SK-N-SH (cell line): ENCODE results near the gene MRPL18. TPM values are rescaled to one million over a fixed set of nuclear protein-coding genes. Genes with fewer than 3 reads are reported as not detected.

Experiments used
- CTCF ChIA-PET: fragments of 300-600, 350-600 bp; formaldehyde crosslinking; extraction: SDS; loops from one replicate; lab custom pipeline; 2021; lab: Yijun Ruan, JAX
- POLR2A ChIA-PET: fragments of 350-600 bp; sonication (Branson Sonifier 250); formaldehyde crosslinking; extraction: SDS; loops from one replicate; lab custom pipeline; 2020; ENCODE audit warnings: antibody characterized with exemption, inconsistent platforms; lab: Yijun Ruan, JAX
- DNase-seq: peaks from one replicate; pipeline ENCODE4 v3.0.0; 2012
- H2AFZ ChIP-seq: fragments of 200-600 bp; sonication (generic); 2 replicates; pipeline ENCODE4 v1.8.1; 2016; ENCODE audit warnings: antibody characterized with exemption, mild to moderate bottlenecking, low read depth
- H3F3A ChIP-seq: fragments of 200-600 bp; sonication (generic); replicated peaks from 2 replicates; pipeline ENCODE3; 2016; ENCODE audit warnings: antibody characterized with exemption, mild to moderate bottlenecking; ENCODE audit not compliant: insufficient read depth
- H3K27ac ChIP-seq, 2 experiments: fragments of 200-500 bp in 1 of 2; fragments of 200-600 bp in 1 of 2; sonication (Bioruptor generic) in 1 of 2; sonication (generic), shearing (Covaris generic) in 1 of 2; 2 replicates each; pipeline versions ENCODE4 v1.5.1 to v1.6.1; 2014 to 2016; ENCODE audit warnings: low read depth in 2 of 2, inconsistent platforms in 1 of 2, low read length in 1 of 2, mild to moderate bottlenecking in 1 of 2, mixed read lengths in 1 of 2
- H3K27me3 ChIP-seq: fragments of 200-600 bp; sonication (generic), shearing (Covaris generic); 2 replicates; pipeline ENCODE4 v1.6.1; 2016; ENCODE audit warnings: mixed run types; ENCODE audit not compliant: insufficient read depth
- H3K36me3 ChIP-seq, 2 experiments: fragments of 200-500 bp in 1 of 2; fragments of 200-600 bp in 1 of 2; sonication (Bioruptor generic) in 1 of 2; sonication (generic) in 1 of 2; replicated peaks in 1 of 2; 2 replicates each; pipeline versions ENCODE3 to v1.5.1; 2014 to 2016; ENCODE audit warnings: low read length in 1 of 2, mild to moderate bottlenecking in 1 of 2; ENCODE audit not compliant: insufficient read depth in 2 of 2, control insufficient read depth in 1 of 2
- H3K4me1 ChIP-seq, 2 experiments: fragments of 200-500 bp in 1 of 2; fragments of 200-600 bp in 1 of 2; sonication (Bioruptor generic) in 1 of 2; sonication (generic), shearing (Covaris generic) in 1 of 2; 2 replicates each; pipeline versions ENCODE4 v1.5.1 to v1.6.1; 2014 to 2016; ENCODE audit warnings: low read depth in 1 of 2, low read length in 1 of 2, mixed run types in 1 of 2; ENCODE audit not compliant: insufficient read depth in 2 of 2, control insufficient read depth in 1 of 2
- H3K4me2 ChIP-seq: fragments of 200-600 bp; sonication (generic), shearing (Covaris generic); 2 replicates; pipeline ENCODE4 v1.6.1; 2017; ENCODE audit warnings: mixed run types
- H3K4me3 ChIP-seq, 2 experiments: fragments of 200-500 bp in 1 of 2; fragments of 200-600 bp in 1 of 2; sonication (Bioruptor generic) in 1 of 2; sonication (generic), shearing (Covaris generic) in 1 of 2; 2 replicates each; pipeline versions ENCODE4 v1.5.1 to v1.8.1; 2014 to 2016; ENCODE audit warnings: low read depth in 2 of 2, inconsistent platforms in 1 of 2, low read length in 1 of 2, mild to moderate bottlenecking in 1 of 2, mixed read lengths in 1 of 2, moderate library complexity in 1 of 2
- H3K79me2 ChIP-seq: fragments of 200-600 bp; sonication (generic); 2 replicates; pipeline ENCODE4 v1.8.1; 2017; ENCODE audit warnings: mild to moderate bottlenecking; ENCODE audit not compliant: insufficient read depth
- H3K9ac ChIP-seq: fragments of 200-600 bp; sonication (generic); 2 replicates; pipeline ENCODE4 v1.6.1; 2017; ENCODE audit warnings: mixed run types
- H3K9me2 ChIP-seq: fragments of 200-600 bp; sonication (generic); 2 replicates; pipeline ENCODE4 v1.6.1; 2017; ENCODE audit warnings: mixed run types
- H3K9me3 ChIP-seq: fragments of 200-600 bp; sonication (generic); 2 replicates; pipeline ENCODE4 v1.6.1; 2017; ENCODE audit warnings: mixed run types, mild to moderate bottlenecking, moderate library complexity
- H4K20me1 ChIP-seq: fragments of 200-600 bp; sonication (generic); 2 replicates; pipeline ENCODE4 v1.6.1; 2017; ENCODE audit warnings: mild to moderate bottlenecking, mixed run types; ENCODE audit not compliant: insufficient read depth
- CHD2 ChIP-seq: fragments of 150-350 bp; IDR thresholded peaks from 2 replicates; pipeline ENCODE4 v1.6.1; 2018; ENCODE audit warnings: low read length; ENCODE audit not compliant: partially characterized antibody
- ELF1 ChIP-seq: IDR thresholded peaks from 2 replicates; pipeline ENCODE4 v1.4.0; 2012
- EP300 ChIP-seq, 2 experiments: IDR thresholded peaks; 2 replicates each; pipeline versions ENCODE4 v1.4.0 to v1.6.1; 2012; ENCODE audit warnings: borderline replicate concordance in 1 of 2, low read depth in 1 of 2, low read length in 1 of 2
- FOXJ3 ChIP-seq: sonication (generic); formaldehyde crosslinking; IDR thresholded peaks from 2 replicates; pipeline ENCODE4 v1.5.1; 2020; ENCODE audit warnings: mild to moderate bottlenecking, missing genetic modification reagents
- FOXM1 ChIP-seq: IDR thresholded peaks from 2 replicates; pipeline ENCODE4 v1.4.0; 2012; ENCODE audit warnings: low read depth, mild to moderate bottlenecking
- GABPA ChIP-seq: IDR thresholded peaks from 2 replicates; pipeline ENCODE4 v1.4.0; 2012; ENCODE audit warnings: low read depth, mild to moderate bottlenecking
- MEF2A ChIP-seq: IDR thresholded peaks from 2 replicates; pipeline ENCODE4 v1.4.0; 2012; ENCODE audit warnings: low read depth, borderline replicate concordance
- NFIC ChIP-seq: IDR thresholded peaks from 2 replicates; pipeline ENCODE4 v1.4.0; 2012; ENCODE audit warnings: borderline replicate concordance
- NRF1 ChIP-seq: IDR thresholded peaks from 2 replicates; pipeline ENCODE4 v1.6.1; 2012; ENCODE audit warnings: low read depth, mild to moderate bottlenecking, low read length
- POLR2AphosphoS5 ChIP-seq: IDR thresholded peaks from 2 replicates; pipeline ENCODE4 v1.6.1; 2012; ENCODE audit warnings: low read depth, low read length
- RCOR1 ChIP-seq: fragments of 150-350 bp; IDR thresholded peaks from 2 replicates; pipeline ENCODE4 v1.6.1; 2017; ENCODE audit warnings: antibody characterized with exemption, low read length
- RFX5 ChIP-seq: IDR thresholded peaks from 2 replicates; pipeline ENCODE4 v1.6.1; 2012; ENCODE audit warnings: mild to moderate bottlenecking, improper control_type of control experiment, low read length
- RXRA ChIP-seq: IDR thresholded peaks from 2 replicates; pipeline ENCODE4 v1.4.0; 2012; ENCODE audit warnings: low read depth, mild to moderate bottlenecking, borderline replicate concordance
- SIN3A ChIP-seq: IDR thresholded peaks from 2 replicates; pipeline ENCODE4 v1.6.1; 2012; ENCODE audit warnings: low read depth, mild to moderate bottlenecking, low read length, moderate library complexity, borderline replicate concordance
- TAF1 ChIP-seq: IDR thresholded peaks from 2 replicates; pipeline ENCODE4 v1.6.1; 2012; ENCODE audit warnings: low read depth, mild to moderate bottlenecking, low read length, moderate library complexity, borderline replicate concordance
- TCF12 ChIP-seq: IDR thresholded peaks from 2 replicates; pipeline ENCODE4 v1.4.0; 2012
- TEAD4 ChIP-seq: IDR thresholded peaks from 2 replicates; pipeline ENCODE4 v1.4.0; 2012; ENCODE audit warnings: mild to moderate bottlenecking, borderline replicate concordance; ENCODE audit not compliant: insufficient read depth
- WGBS: methylation state at CpG from one replicate; pipeline ENCODE4 v1.1.6; 2017; ENCODE audit warnings: low lambda C conversion rate; 5-methylcytosine and 5-hydroxymethylcytosine counted together
- polyA plus RNA-seq, 3 experiments: library from polyadenylated mRNA; depleted of rRNA; stranded (reverse); fragments of >200 nt; gene quantifications; 2 replicates each; pipeline ENCODE4 v1.2.3, GENCODE V29; 2012
- TF ChIP-seq, protein P1 (sequence below): fragments of 150-350 bp; IDR thresholded peaks from 2 replicates; pipeline ENCODE4 v1.6.1; 2017; ENCODE audit warnings: antibody characterized with exemption, low read length, low read depth, borderline replicate concordance
- TF ChIP-seq, protein P2 (sequence below): IDR thresholded peaks from 2 replicates; pipeline ENCODE4 v1.6.1; 2012; ENCODE audit warnings: mild to moderate bottlenecking, low read depth, low read length, moderate library complexity
- TF ChIP-seq, protein P3 (sequence below): IDR thresholded peaks from 2 replicates; pipeline ENCODE4 v1.4.0; 2012; ENCODE audit warnings: low read depth, borderline replicate concordance
- TF ChIP-seq, protein P4 (sequence below): IDR thresholded peaks from 2 replicates; pipeline ENCODE4 v1.4.0; 2012; ENCODE audit warnings: low read depth
- TF ChIP-seq, protein P5 (sequence below): IDR thresholded peaks from 2 replicates; pipeline ENCODE4 v1.4.0; 2012; ENCODE audit warnings: low read depth, borderline replicate concordance
- TF ChIP-seq, protein P6 (sequence below): fragments of 150-350 bp; IDR thresholded peaks from 2 replicates; pipeline ENCODE4 v1.6.1; 2016; ENCODE audit warnings: mild to moderate bottlenecking, low read depth, low read length

Gene MRPL18
- polyA plus RNA-seq, 1 of the 3 experiments (the other 2 are of a cell fraction): 84.4 TPM

DNA sequence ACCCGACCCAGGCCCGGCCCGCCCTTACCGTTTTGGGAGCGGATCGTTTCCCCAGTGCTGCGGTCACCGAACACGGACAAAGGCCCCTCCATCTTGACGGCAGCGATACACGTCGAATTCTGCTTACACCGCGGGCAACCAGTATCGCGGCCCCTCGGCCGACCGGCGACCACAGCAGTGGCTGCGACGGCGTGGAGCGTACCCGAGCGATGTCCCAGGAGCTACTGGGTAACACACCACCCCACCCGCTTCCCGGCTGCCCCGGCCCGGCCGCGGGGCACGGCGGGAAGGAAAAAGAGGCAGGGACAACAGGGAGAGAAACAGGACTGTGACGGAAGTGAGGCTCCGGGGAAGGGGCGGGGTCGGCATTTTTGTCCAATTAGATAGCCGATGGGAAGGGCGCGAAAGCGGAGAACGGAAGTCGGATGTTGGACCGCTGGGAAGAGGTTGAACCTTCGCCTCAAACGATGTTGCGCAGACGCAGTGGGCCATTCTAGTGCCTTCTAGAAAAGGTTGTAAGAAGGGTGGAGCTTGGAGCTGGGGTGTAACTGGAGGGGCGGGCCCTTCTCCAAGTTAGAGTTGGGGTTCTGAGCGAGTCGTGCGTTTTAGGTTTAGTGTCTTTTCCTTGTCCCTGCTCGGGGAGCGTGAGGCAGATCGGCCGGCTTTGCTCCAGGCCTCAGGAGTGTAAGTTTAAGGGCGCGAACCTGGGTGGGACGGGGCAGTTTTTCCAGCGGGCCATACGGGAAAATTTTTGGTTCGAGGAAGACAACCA, 704 bp upstream of the MRPL18 start, which contains the start of gene TCP1:
Gene TCP1 (minus strand): TSS at position 226 of the 772 bp plus-strand sequence. CDS start 134 bp downstream, at position 92.
- POLR2A ChIA-PET: interaction anchor here (0.7 to 2.5 kb wide), 5 partner anchors 19 to 96 kb away, joined by 3 to 25 read pairs (median 6); partner anchors contain the start of genes ACAT2 and WTAP
- peak; percentile 97 for DNase-seq
- Histone ChIP-seq H3K4me1 (peaks cover 10 to 22% of the 10 kb centered on the region in 2 experiments; a peak in 3 of 4 replicates), H3K9me2 (no peaks in the 10 kb centered on the region), H4K20me1 (peaks cover 19% of the 10 kb centered on the region), H3K4me3 (peak within 1 kb of the TSS; percentile 73 to 90), H3F3A (peaks cover 3% of the 10 kb centered on the region), H3K79me2 (peaks cover 91% of the 10 kb centered on the region), H3K4me2 (peak within 1 kb of the TSS; percentile 94), H3K36me3 (peaks cover 51 to 66% of the 10 kb centered on the region in 2 experiments), H3K9me3 (no peaks in the 10 kb centered on the region), H3K27ac (peak within 1 kb of the TSS; percentile 80 to 94), H3K9ac (peak within 1 kb of the TSS; percentile 89), H3K27me3 (no peaks in the 10 kb centered on the region), H2AFZ (peak within 1 kb of the TSS; percentile 83)
- CTCF ChIA-PET: interaction anchor here (1.3 kb wide), 2 partner anchors 98 kb away, joined by 4 to 5 read pairs; no protein-coding TSS in a partner anchor
- peak; percentile 12 to 91; a peak in 2 of 4 replicates for TF ChIP-seq EP300 (IDR thresholded peaks at IDR 0.05; ENCODE audit: borderline replicate concordance in 1 of 2, low read depth in 1 of 2, low read length in 1 of 2)
- TF ChIP-seq, protein P1, sequence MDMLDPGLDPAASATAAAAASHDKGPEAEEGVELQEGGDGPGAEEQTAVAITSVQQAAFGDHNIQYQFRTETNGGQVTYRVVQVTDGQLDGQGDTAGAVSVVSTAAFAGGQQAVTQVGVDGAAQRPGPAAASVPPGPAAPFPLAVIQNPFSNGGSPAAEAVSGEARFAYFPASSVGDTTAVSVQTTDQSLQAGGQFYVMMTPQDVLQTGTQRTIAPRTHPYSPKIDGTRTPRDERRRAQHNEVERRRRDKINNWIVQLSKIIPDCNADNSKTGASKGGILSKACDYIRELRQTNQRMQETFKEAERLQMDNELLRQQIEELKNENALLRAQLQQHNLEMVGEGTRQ: no peak
- TF ChIP-seq, protein P2, sequence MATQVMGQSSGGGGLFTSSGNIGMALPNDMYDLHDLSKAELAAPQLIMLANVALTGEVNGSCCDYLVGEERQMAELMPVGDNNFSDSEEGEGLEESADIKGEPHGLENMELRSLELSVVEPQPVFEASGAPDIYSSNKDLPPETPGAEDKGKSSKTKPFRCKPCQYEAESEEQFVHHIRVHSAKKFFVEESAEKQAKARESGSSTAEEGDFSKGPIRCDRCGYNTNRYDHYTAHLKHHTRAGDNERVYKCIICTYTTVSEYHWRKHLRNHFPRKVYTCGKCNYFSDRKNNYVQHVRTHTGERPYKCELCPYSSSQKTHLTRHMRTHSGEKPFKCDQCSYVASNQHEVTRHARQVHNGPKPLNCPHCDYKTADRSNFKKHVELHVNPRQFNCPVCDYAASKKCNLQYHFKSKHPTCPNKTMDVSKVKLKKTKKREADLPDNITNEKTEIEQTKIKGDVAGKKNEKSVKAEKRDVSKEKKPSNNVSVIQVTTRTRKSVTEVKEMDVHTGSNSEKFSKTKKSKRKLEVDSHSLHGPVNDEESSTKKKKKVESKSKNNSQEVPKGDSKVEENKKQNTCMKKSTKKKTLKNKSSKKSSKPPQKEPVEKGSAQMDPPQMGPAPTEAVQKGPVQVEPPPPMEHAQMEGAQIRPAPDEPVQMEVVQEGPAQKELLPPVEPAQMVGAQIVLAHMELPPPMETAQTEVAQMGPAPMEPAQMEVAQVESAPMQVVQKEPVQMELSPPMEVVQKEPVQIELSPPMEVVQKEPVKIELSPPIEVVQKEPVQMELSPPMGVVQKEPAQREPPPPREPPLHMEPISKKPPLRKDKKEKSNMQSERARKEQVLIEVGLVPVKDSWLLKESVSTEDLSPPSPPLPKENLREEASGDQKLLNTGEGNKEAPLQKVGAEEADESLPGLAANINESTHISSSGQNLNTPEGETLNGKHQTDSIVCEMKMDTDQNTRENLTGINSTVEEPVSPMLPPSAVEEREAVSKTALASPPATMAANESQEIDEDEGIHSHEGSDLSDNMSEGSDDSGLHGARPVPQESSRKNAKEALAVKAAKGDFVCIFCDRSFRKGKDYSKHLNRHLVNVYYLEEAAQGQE: peak; percentile 29; the same call in 1 of the 2 replicates
- TF ChIP-seq GABPA: peak; percentile 92
- peak; percentile 49; the same call in 1 of the 2 replicates for TF ChIP-seq SIN3A
- TF ChIP-seq RXRA: no peak
- TF ChIP-seq MEF2A: no peak
- TF ChIP-seq TCF12: no peak
- TF ChIP-seq FOXM1: no peak
- peak; percentile 88 for TF ChIP-seq POLR2AphosphoS5
- TF ChIP-seq, protein P3, sequence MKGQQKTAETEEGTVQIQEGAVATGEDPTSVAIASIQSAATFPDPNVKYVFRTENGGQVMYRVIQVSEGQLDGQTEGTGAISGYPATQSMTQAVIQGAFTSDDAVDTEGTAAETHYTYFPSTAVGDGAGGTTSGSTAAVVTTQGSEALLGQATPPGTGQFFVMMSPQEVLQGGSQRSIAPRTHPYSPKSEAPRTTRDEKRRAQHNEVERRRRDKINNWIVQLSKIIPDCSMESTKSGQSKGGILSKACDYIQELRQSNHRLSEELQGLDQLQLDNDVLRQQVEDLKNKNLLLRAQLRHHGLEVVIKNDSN: no peak
- TF ChIP-seq RCOR1: no peak
- no peak for TF ChIP-seq CHD2
- no peak for TF ChIP-seq NFIC
- TF ChIP-seq, protein P4, sequence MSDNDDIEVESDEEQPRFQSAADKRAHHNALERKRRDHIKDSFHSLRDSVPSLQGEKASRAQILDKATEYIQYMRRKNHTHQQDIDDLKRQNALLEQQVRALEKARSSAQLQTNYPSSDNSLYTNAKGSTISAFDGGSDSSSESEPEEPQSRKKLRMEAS: peak; percentile 53; the same call in 1 of the 2 replicates
- TF ChIP-seq FOXJ3: peak; percentile 65; the same call in 1 of the 2 replicates
- TF ChIP-seq RFX5: 0 out of 2 replicates have a peak, but pooled peaks have one; percentile 39
- TF ChIP-seq, protein P5, sequence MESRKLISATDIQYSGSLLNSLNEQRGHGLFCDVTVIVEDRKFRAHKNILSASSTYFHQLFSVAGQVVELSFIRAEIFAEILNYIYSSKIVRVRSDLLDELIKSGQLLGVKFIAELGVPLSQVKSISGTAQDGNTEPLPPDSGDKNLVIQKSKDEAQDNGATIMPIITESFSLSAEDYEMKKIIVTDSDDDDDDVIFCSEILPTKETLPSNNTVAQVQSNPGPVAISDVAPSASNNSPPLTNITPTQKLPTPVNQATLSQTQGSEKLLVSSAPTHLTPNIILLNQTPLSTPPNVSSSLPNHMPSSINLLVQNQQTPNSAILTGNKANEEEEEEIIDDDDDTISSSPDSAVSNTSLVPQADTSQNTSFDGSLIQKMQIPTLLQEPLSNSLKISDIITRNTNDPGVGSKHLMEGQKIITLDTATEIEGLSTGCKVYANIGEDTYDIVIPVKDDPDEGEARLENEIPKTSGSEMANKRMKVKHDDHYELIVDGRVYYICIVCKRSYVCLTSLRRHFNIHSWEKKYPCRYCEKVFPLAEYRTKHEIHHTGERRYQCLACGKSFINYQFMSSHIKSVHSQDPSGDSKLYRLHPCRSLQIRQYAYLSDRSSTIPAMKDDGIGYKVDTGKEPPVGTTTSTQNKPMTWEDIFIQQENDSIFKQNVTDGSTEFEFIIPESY: no peak
- TF ChIP-seq ELF1: peak; percentile 85
- TF ChIP-seq, protein P6, sequence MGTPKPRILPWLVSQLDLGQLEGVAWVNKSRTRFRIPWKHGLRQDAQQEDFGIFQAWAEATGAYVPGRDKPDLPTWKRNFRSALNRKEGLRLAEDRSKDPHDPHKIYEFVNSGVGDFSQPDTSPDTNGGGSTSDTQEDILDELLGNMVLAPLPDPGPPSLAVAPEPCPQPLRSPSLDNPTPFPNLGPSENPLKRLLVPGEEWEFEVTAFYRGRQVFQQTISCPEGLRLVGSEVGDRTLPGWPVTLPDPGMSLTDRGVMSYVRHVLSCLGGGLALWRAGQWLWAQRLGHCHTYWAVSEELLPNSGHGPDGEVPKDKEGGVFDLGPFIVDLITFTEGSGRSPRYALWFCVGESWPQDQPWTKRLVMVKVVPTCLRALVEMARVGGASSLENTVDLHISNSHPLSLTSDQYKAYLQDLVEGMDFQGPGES: no peak
- peak; percentile 93 for TF ChIP-seq NRF1
- TF ChIP-seq TAF1: peak; percentile 97
- TF ChIP-seq TEAD4: no peak
- WGBS: 2% methylated on average over 49 of the region's 64 CpGs
